ENCODE results near the gene SERPIND1.

Gene SERPIND1

GRCh38 chr22:20750461-20751184 is 23.3 kb upstream of the SERPIND1 start:
- Histone ChIP-seq H3K27me3 (ENCODE audit: control insufficient read depth, insufficient read depth, low read length) (no peaks in the 10 kb centered on the region), H3K36me3 (ENCODE audit: control insufficient read depth, insufficient read depth, low read length) (peaks cover 12% of the 10 kb centered on the region), H3K27ac (ENCODE audit: low read depth, low read length) (no peak overlapping the region), H3K9ac (ENCODE audit: low read length) (no peak overlapping the region), H3K4me3 (ENCODE audit: low read length) (no peak overlapping the region), H3K4me1 (ENCODE audit: control insufficient read depth, insufficient read depth, low read length) (peaks cover 5% of the 10 kb centered on the region)

GRCh38 chr22:20751185-20751851 is 22.6 kb upstream of the SERPIND1 start:
- Histone ChIP-seq H3K9ac (ENCODE audit: low read length) (no peak overlapping the region), H3K36me3 (ENCODE audit: control insufficient read depth, insufficient read depth, low read length) (peaks cover 12% of the 10 kb centered on the region), H3K27me3 (ENCODE audit: control insufficient read depth, insufficient read depth, low read length) (no peaks in the 10 kb centered on the region), H3K4me3 (ENCODE audit: low read length) (no peak overlapping the region), H3K27ac (ENCODE audit: low read depth, low read length) (no peak overlapping the region), H3K4me1 (ENCODE audit: control insufficient read depth, insufficient read depth, low read length) (peaks cover 5% of the 10 kb centered on the region)

- Histone ChIP-seq H3K4me1 (ENCODE audit: control insufficient read depth, insufficient read depth, low read length) (peaks cover 5% of the 10 kb centered on the region), H3K4me3 (ENCODE audit: low read length) (no peak overlapping the region), H3K36me3 (ENCODE audit: control insufficient read depth, insufficient read depth, low read length) (peaks cover 7% of the 10 kb centered on the region), H3K27ac (ENCODE audit: low read depth, low read length) (no peak overlapping the region), H3K27me3 (ENCODE audit: control insufficient read depth, insufficient read depth, low read length) (no peaks in the 10 kb centered on the region), H3K9ac (ENCODE audit: low read length) (no peak overlapping the region)
These were observed 21.7 kb upstream of the SERPIND1 start for GRCh38 chr22:20752104-20752741.

GRCh38 chr22:20752873-20753272 is 21.0 kb upstream of the SERPIND1 start:
- Histone ChIP-seq H3K27ac (ENCODE audit: low read depth, low read length) (no peak overlapping the region), H3K4me3 (ENCODE audit: low read length) (no peak overlapping the region), H3K4me1 (ENCODE audit: control insufficient read depth, insufficient read depth, low read length) (peaks cover 5% of the 10 kb centered on the region), H3K36me3 (ENCODE audit: control insufficient read depth, insufficient read depth, low read length) (peaks cover 7% of the 10 kb centered on the region), H3K27me3 (ENCODE audit: control insufficient read depth, insufficient read depth, low read length) (no peaks in the 10 kb centered on the region), H3K9ac (ENCODE audit: low read length) (no peak overlapping the region)

- Histone ChIP-seq H3K27ac (ENCODE audit: low read depth, low read length) (no peak overlapping the region), H3K4me3 (ENCODE audit: low read length) (no peak overlapping the region), H3K36me3 (ENCODE audit: control insufficient read depth, insufficient read depth, low read length) (peaks cover 15% of the 10 kb centered on the region)
These were observed 17.1 kb upstream of the SERPIND1 start for GRCh38 chr22:20756846-20757245.

GRCh38 chr22:20758688-20759087 is 15.2 kb upstream of the SERPIND1 start:
- Histone ChIP-seq H3K36me3 (ENCODE audit: control insufficient read depth, insufficient read depth, low read length) (peaks cover 17% of the 10 kb centered on the region), H3K27ac (ENCODE audit: low read depth, low read length) (no peak overlapping the region), H3K27me3 (ENCODE audit: control insufficient read depth, insufficient read depth, low read length) (no peaks in the 10 kb centered on the region), H3K9ac (ENCODE audit: low read length) (no peak overlapping the region), H3K4me1 (ENCODE audit: control insufficient read depth, insufficient read depth, low read length) (no peaks in the 10 kb centered on the region), H3K4me3 (ENCODE audit: low read length) (no peak overlapping the region)

More at GRCh38 chr22:20756846-20757245, 17.1 kb upstream of the SERPIND1 start:
- Histone ChIP-seq H3K4me1 (ENCODE audit: control insufficient read depth, insufficient read depth, low read length) (no peaks in the 10 kb centered on the region), H3K27me3 (ENCODE audit: control insufficient read depth, insufficient read depth, low read length) (no peaks in the 10 kb centered on the region), H3K9ac (ENCODE audit: low read length) (no peak overlapping the region)

- H3K27ac ChIP-seq (ENCODE audit: low read depth, low read length) = no peak overlapping the region
- no peak overlapping the region for H3K4me3 ChIP-seq (ENCODE audit: low read length)
- peaks cover 29% of the 10 kb centered on the region for H3K36me3 ChIP-seq (ENCODE audit: control insufficient read depth, insufficient read depth, low read length)
- no peaks in the 10 kb centered on the region for H3K4me1 ChIP-seq (ENCODE audit: control insufficient read depth, insufficient read depth, low read length)
- no peak overlapping the region for H3K9ac ChIP-seq (ENCODE audit: low read length)
- no peaks in the 10 kb centered on the region for H3K27me3 ChIP-seq (ENCODE audit: control insufficient read depth, insufficient read depth, low read length)
These were observed 13.8 kb upstream of the SERPIND1 start for GRCh38 chr22:20760084-20760483.

GRCh38 chr22:20761536-20761935 is 12.4 kb upstream of the SERPIND1 start:
- H3K27me3 ChIP-seq (ENCODE audit: control insufficient read depth, insufficient read depth, low read length) = no peaks in the 10 kb centered on the region
- H3K9ac ChIP-seq (ENCODE audit: low read length) = no peak overlapping the region
- no peak overlapping the region for H3K4me3 ChIP-seq (ENCODE audit: low read length)
- H3K36me3 ChIP-seq (ENCODE audit: control insufficient read depth, insufficient read depth, low read length) = peaks cover 32% of the 10 kb centered on the region
- no peaks in the 10 kb centered on the region for H3K4me1 ChIP-seq (ENCODE audit: control insufficient read depth, insufficient read depth, low read length)
- no peak overlapping the region for H3K27ac ChIP-seq (ENCODE audit: low read depth, low read length)

- H3K27me3 ChIP-seq (ENCODE audit: control insufficient read depth, insufficient read depth, low read length) = no peaks in the 10 kb centered on the region
- H3K27ac ChIP-seq (ENCODE audit: low read depth, low read length) = no peak overlapping the region
- no peaks in the 10 kb centered on the region for H3K4me1 ChIP-seq (ENCODE audit: control insufficient read depth, insufficient read depth, low read length)
- no peak overlapping the region for H3K4me3 ChIP-seq (ENCODE audit: low read length)
- peaks cover 32% of the 10 kb centered on the region for H3K36me3 ChIP-seq (ENCODE audit: control insufficient read depth, insufficient read depth, low read length)
- no peak overlapping the region for H3K9ac ChIP-seq (ENCODE audit: low read length)
These were observed 11.6 kb upstream of the SERPIND1 start for GRCh38 chr22:20762233-20762796.

- Histone ChIP-seq H3K4me1 (ENCODE audit: control insufficient read depth, insufficient read depth, low read length) (no peaks in the 10 kb centered on the region), H3K27ac (ENCODE audit: low read depth, low read length) (no peak overlapping the region), H3K4me3 (ENCODE audit: low read length) (no peak overlapping the region), H3K27me3 (ENCODE audit: control insufficient read depth, insufficient read depth, low read length) (no peaks in the 10 kb centered on the region), H3K9ac (ENCODE audit: low read length) (no peak overlapping the region), H3K36me3 (ENCODE audit: control insufficient read depth, insufficient read depth, low read length) (peaks cover 27% of the 10 kb centered on the region)
These were observed 10.1 kb upstream of the SERPIND1 start for GRCh38 chr22:20763630-20764470.

GRCh38 chr22:20764471-20764720 is 9.5 kb upstream of the SERPIND1 start:
- H3K36me3 ChIP-seq (ENCODE audit: control insufficient read depth, insufficient read depth, low read length) = peaks cover 27% of the 10 kb centered on the region
- no peak overlapping the region for H3K9ac ChIP-seq (ENCODE audit: low read length)
- no peak overlapping the region for H3K27ac ChIP-seq (ENCODE audit: low read depth, low read length)
- no peaks in the 10 kb centered on the region for H3K4me1 ChIP-seq (ENCODE audit: control insufficient read depth, insufficient read depth, low read length)
- H3K27me3 ChIP-seq (ENCODE audit: control insufficient read depth, insufficient read depth, low read length) = no peaks in the 10 kb centered on the region
- H3K4me3 ChIP-seq (ENCODE audit: low read length) = no peak overlapping the region

- Histone ChIP-seq H3K9ac (ENCODE audit: low read length) (no peak overlapping the region), H3K27me3 (ENCODE audit: control insufficient read depth, insufficient read depth, low read length) (no peaks in the 10 kb centered on the region), H3K27ac (ENCODE audit: low read depth, low read length) (no peak overlapping the region), H3K4me3 (ENCODE audit: low read length) (no peak overlapping the region), H3K4me1 (ENCODE audit: control insufficient read depth, insufficient read depth, low read length) (no peaks in the 10 kb centered on the region), H3K36me3 (ENCODE audit: control insufficient read depth, insufficient read depth, low read length) (peaks cover 27% of the 10 kb centered on the region)
These were observed 9.2 kb upstream of the SERPIND1 start for GRCh38 chr22:20764729-20765128.

All from rectal smooth muscle tissue (tissue), 1 donor.